IMR-90 (cell line): Measurements from ENCODE around the gene DTX3. TPM values are rescaled to one million over a fixed set of nuclear protein-coding genes. Genes with fewer than 3 reads are reported as not detected.

Experiments used
- ATAC-seq: fragments of 200-7000 bp; cut with Tn5 transposase; 2 replicates; pipeline ENCODE4 v1.9.1; 2020; ENCODE audit warnings: low read depth, mild to moderate bottlenecking, moderate library complexity
- BruUV-seq: library from RNA; stranded (reverse); fragments of 400-500 nt; replicated peaks from 2 replicates; lab custom pipeline; 2021; lab: Mats Ljungman, UMichigan
- CTCF ChIA-PET: fragments of 300-600 bp; formaldehyde crosslinking; extraction: SDS; loops from one replicate; lab custom pipeline; 2021; ENCODE audit warnings: antibody characterized with exemption; lab: Yijun Ruan, JAX
- POLR2A ChIA-PET: fragments of 300-600 bp; sonication (Branson Sonifier 250); formaldehyde crosslinking; loops from one replicate; lab custom pipeline; 2022; ENCODE audit warnings: antibody characterized with exemption; ENCODE audit not compliant: unreplicated experiment; lab: Charles Lee
- DNase-seq: peaks from one replicate; pipeline ENCODE4 v3.0.0; 2013
- H2AFZ ChIP-seq: replicated peaks from 2 replicates; pipeline ENCODE3; 2013; ENCODE audit warnings: low read length, mild to moderate bottlenecking; ENCODE audit not compliant: poor library complexity
- H2AK5ac ChIP-seq: 2 replicates; pipeline ENCODE4 v1.6.1; 2013; ENCODE audit warnings: low read depth, low read length, inconsistent platforms
- H2AK9ac ChIP-seq: replicated peaks from 2 replicates; pipeline ENCODE3; 2013; ENCODE audit warnings: mild to moderate bottlenecking, low read depth, low read length, moderate library complexity; ENCODE audit not compliant: poor library complexity
- H2BK120ac ChIP-seq: 2 replicates; pipeline ENCODE4 v1.6.1; 2013; ENCODE audit warnings: low read depth, low read length, inconsistent platforms
- H2BK15ac ChIP-seq: 3 replicates; pipeline ENCODE4 v1.6.1; 2013; ENCODE audit warnings: low read depth, low read length, inconsistent platforms
- H2BK20ac ChIP-seq: 2 replicates; pipeline ENCODE4 v1.6.1; 2013; ENCODE audit warnings: low read depth, mild to moderate bottlenecking, inconsistent platforms, low read length, moderate library complexity
- H2BK5ac ChIP-seq: 2 replicates; pipeline ENCODE4 v1.6.1; 2013; ENCODE audit warnings: mild to moderate bottlenecking, low read depth, low read length, inconsistent platforms; ENCODE audit not compliant: poor library complexity, severe bottlenecking
- H3K14ac ChIP-seq: replicated peaks from 2 replicates; pipeline ENCODE4 v1.6.1; 2013; ENCODE audit warnings: low read depth, low read length, inconsistent platforms
- H3K18ac ChIP-seq: 2 replicates; pipeline ENCODE4 v1.6.1; 2013; ENCODE audit warnings: low read depth, low read length, control low read depth
- H3K23ac ChIP-seq: 2 replicates; pipeline ENCODE4 v1.6.1; 2013; ENCODE audit warnings: low read depth, low read length, inconsistent platforms
- H3K27ac ChIP-seq: 2 replicates; pipeline ENCODE4 v1.5.1; 2013; ENCODE audit warnings: mild to moderate bottlenecking, control low read depth, low read length; ENCODE audit not compliant: insufficient read depth
- H3K27me3 ChIP-seq: 2 replicates; pipeline ENCODE4 v1.6.1; 2013; ENCODE audit warnings: low read length; ENCODE audit not compliant: control insufficient read depth, insufficient read depth
- H3K36me3 ChIP-seq: 2 replicates; pipeline ENCODE4 v1.6.1; 2013; ENCODE audit warnings: low read length, mixed read lengths; ENCODE audit not compliant: control insufficient read depth, insufficient read depth
- H3K4ac ChIP-seq: 2 replicates; pipeline ENCODE4 v1.6.1; 2013; ENCODE audit warnings: low read depth, low read length, inconsistent platforms
- H3K4me1 ChIP-seq: 2 replicates; pipeline ENCODE4 v1.6.1; 2013; ENCODE audit warnings: low read length, mixed read lengths; ENCODE audit not compliant: control insufficient read depth, insufficient read depth
- H3K4me2 ChIP-seq: 2 replicates; pipeline ENCODE4 v1.6.1; 2013; ENCODE audit warnings: low read depth, mild to moderate bottlenecking, control low read depth, low read length, moderate library complexity
- H3K4me3 ChIP-seq: 2 replicates; pipeline ENCODE4 v1.5.1; 2013; ENCODE audit warnings: low read depth, mild to moderate bottlenecking, control low read depth, low read length, moderate library complexity; ENCODE audit not compliant: insufficient read depth
- H3K56ac ChIP-seq: 2 replicates; pipeline ENCODE4 v1.6.1; 2013; ENCODE audit warnings: low read length, inconsistent platforms; ENCODE audit not compliant: insufficient read depth; ENCODE audit errors: extremely low read depth
- H3K79me1 ChIP-seq, 2 experiments: 2 replicates each; pipeline ENCODE4 v1.6.1; 2013; ENCODE audit warnings: low read length in 2 of 2, inconsistent platforms in 1 of 2, low read depth in 1 of 2
- H3K9ac ChIP-seq: 2 replicates; pipeline ENCODE4 v1.6.1; 2013; ENCODE audit warnings: low read depth, low read length, control low read depth
- H3K9me1 ChIP-seq: 2 replicates; pipeline ENCODE4 v1.6.1; 2013; ENCODE audit warnings: low read length, inconsistent platforms; ENCODE audit not compliant: insufficient read depth
- H3K9me3 ChIP-seq: 2 replicates; pipeline ENCODE4 v1.6.1; 2013; ENCODE audit warnings: low read length; ENCODE audit not compliant: control insufficient read depth, insufficient read depth
- H4K20me1 ChIP-seq: 2 replicates; pipeline ENCODE4 v1.6.1; 2013; ENCODE audit warnings: low read length, inconsistent platforms; ENCODE audit not compliant: insufficient read depth
- H4K5ac ChIP-seq: 2 replicates; pipeline ENCODE4 v1.6.1; 2013; ENCODE audit warnings: mild to moderate bottlenecking, low read depth, low read length, control low read depth
- H4K8ac ChIP-seq, 2 experiments: 2 replicates each; pipeline ENCODE4 v1.6.1; 2013; ENCODE audit warnings: low read depth in 2 of 2, low read length in 2 of 2, control low read depth in 1 of 2, inconsistent platforms in 1 of 2
- H4K91ac ChIP-seq: 2 replicates; pipeline ENCODE4 v1.6.1; 2013; ENCODE audit warnings: low read depth, low read length, inconsistent platforms; ENCODE audit not compliant: insufficient read depth
- BHLHE40 ChIP-seq: fragments of 150-350 bp; IDR thresholded peaks from 2 replicates; pipeline ENCODE4 v1.6.1; 2016; ENCODE audit warnings: mild to moderate bottlenecking, low read depth, low read length
- CEBPB ChIP-seq: IDR thresholded peaks from 2 replicates; pipeline ENCODE4 v1.6.1; 2012; ENCODE audit warnings: low read depth, low read length, improper control_type of control experiment
- CHD1 ChIP-seq: IDR thresholded peaks from 2 replicates; pipeline ENCODE4 v1.6.1; 2012; ENCODE audit warnings: low read depth, low read length, improper control_type of control experiment
- CTCF ChIP-seq: conservative IDR thresholded peaks from 2 replicates; pipeline ENCODE4 v1.5.1; 2012; ENCODE audit warnings: mild to moderate bottlenecking, low read depth, low read length, improper control_type of control experiment
- ELK1 ChIP-seq: fragments of 150-350 bp; IDR thresholded peaks from 2 replicates; pipeline ENCODE4 v1.6.1; 2016; ENCODE audit warnings: low read depth, mild to moderate bottlenecking, low read length, moderate library complexity, borderline replicate concordance
- FOS ChIP-seq: fragments of 150-350 bp; IDR thresholded peaks from 2 replicates; pipeline ENCODE4 v1.6.1; 2016; ENCODE audit warnings: low read depth, low read length
- MAFK ChIP-seq: IDR thresholded peaks from 2 replicates; pipeline ENCODE4 v1.6.1; 2012; ENCODE audit warnings: low read depth, low read length, improper control_type of control experiment
- MAZ ChIP-seq: IDR thresholded peaks from 2 replicates; pipeline ENCODE4 v1.6.1; 2012; ENCODE audit warnings: low read depth, mild to moderate bottlenecking, low read length, improper control_type of control experiment, moderate library complexity, borderline replicate concordance
- MXI1 ChIP-seq: IDR thresholded peaks from 2 replicates; pipeline ENCODE4 v1.6.1; 2012; ENCODE audit warnings: low read depth, mild to moderate bottlenecking, low read length, moderate library complexity, borderline replicate concordance
- NFE2L2 ChIP-seq: fragments of 150-350 bp; IDR thresholded peaks from 2 replicates; pipeline ENCODE4 v1.6.1; 2016; ENCODE audit warnings: low read depth, mild to moderate bottlenecking, low read length
- POLR2A ChIP-seq: IDR thresholded peaks from 2 replicates; pipeline ENCODE4 v1.6.1; 2012; ENCODE audit warnings: mild to moderate bottlenecking, low read depth, low read length
- RAD21 ChIP-seq: IDR thresholded peaks from 2 replicates; pipeline ENCODE4 v1.6.1; 2012; ENCODE audit warnings: low read length, improper control_type of control experiment
- RCOR1 ChIP-seq: IDR thresholded peaks from 2 replicates; pipeline ENCODE4 v1.6.1; 2012; ENCODE audit warnings: mild to moderate bottlenecking, low read length, improper control_type of control experiment; ENCODE audit not compliant: insufficient replicate concordance
- RFX5 ChIP-seq: IDR thresholded peaks from 2 replicates; pipeline ENCODE4 v1.8.0; 2012; ENCODE audit warnings: low read depth, mild to moderate bottlenecking, low read length, moderate library complexity
- SMC3 ChIP-seq: fragments of 150-350 bp; IDR thresholded peaks from 2 replicates; pipeline ENCODE4 v1.6.1; 2016; ENCODE audit warnings: low read depth, mild to moderate bottlenecking, antibody characterized with exemption, low read length, moderate library complexity
- USF2 ChIP-seq: fragments of 150-350 bp; IDR thresholded peaks from 2 replicates; pipeline ENCODE4 v1.6.1; 2017; ENCODE audit warnings: mild to moderate bottlenecking, antibody characterized with exemption, low read length, low read depth
- WGBS, 2 experiments: methylation state at CpG; one replicate each; pipeline versions ENCODE4 v1.1.5 to v1.1.7; 2013; ENCODE audit warnings: missing lambda C conversion rate in 2 of 2; ENCODE audit not compliant: insufficient read length in 1 of 2; ENCODE audit errors: extremely low coverage in 2 of 2; 5-methylcytosine and 5-hydroxymethylcytosine counted together
- dilution Hi-C: fragments of 300-500 bp; cut with HindIII; formaldehyde crosslinking; loops from one replicate; pipeline ENCODE4 v1.14.3; 2018; ENCODE audit warnings: low sequenced_read_pairs; ENCODE audit not compliant: unreplicated experiment
- in situ Hi-C: fragments of 300-500 bp; cut with MboI; formaldehyde crosslinking; loops from 3 replicates; pipeline ENCODE4 v1.14.3; 2019; ENCODE audit warnings: low sequenced_read_pairs, inconsistent platforms, mixed read lengths
- intact Hi-C: fragments of 100-400 bp; cut with micrococcal nuclease; formaldehyde crosslinking; loops from 2 replicates; pipeline ENCODE4 v1.10.0; 2022
- polyA plus RNA-seq, 3 experiments: library from polyadenylated mRNA; depleted of rRNA; stranded (reverse); fragments of >200 nt; gene quantifications; 2 replicates each; pipeline ENCODE4 v1.2.3, GENCODE V29; 2012; ENCODE audit warnings: low replicate concordance in 1 of 3
- total RNA-seq: library from RNA; depleted of rRNA; stranded (reverse); fragments of >200 nt; gene quantifications from 2 replicates; pipeline ENCODE4 v1.2.3, GENCODE V29; 2012

DTX3 gene
- total and polyA plus RNA-seq, 2 of the 4 experiments (the other 2 are of a cell fraction) = 2.9 to 14.6 TPM

GRCh38 chr12:57658890-57659289 lies 54.3 kb downstream of the DTX3 start:
- BruUV-seq = no TSS peak
- H3K9me3 ChIP-seq = peaks cover 6% of the 10 kb centered on the region; the same call in 1 of the 2 replicates
- in situ Hi-C loops = no loop called here
- H4K5ac ChIP-seq = no peak overlapping the region
- POLR2A ChIA-PET = no interaction called here
- H3K4ac ChIP-seq = no peak overlapping the region
- CTCF ChIA-PET = no interaction called here
- no peak overlapping the region for H3K4me3 ChIP-seq
- H2AK9ac ChIP-seq = no peak overlapping the region
- no CpG with 5 or more reads among the region's 3 CpGs for WGBS, 2 experiments
- H3K14ac ChIP-seq = no peak overlapping the region
- no peak overlapping the region for H2BK5ac ChIP-seq
- no peak overlapping the region for H2BK20ac ChIP-seq
- no peaks in the 10 kb centered on the region for H3K79me1 ChIP-seq
- no peak overlapping the region for H2AK5ac ChIP-seq
- H3K36me3 ChIP-seq = no peaks in the 10 kb centered on the region
- H2AFZ ChIP-seq = no peak overlapping the region
- no peak overlapping the region for H3K27ac ChIP-seq
- H4K8ac ChIP-seq = no peak overlapping the region
- no peak overlapping the region for H2BK120ac ChIP-seq
- no peak overlapping the region for H2BK15ac ChIP-seq
- dilution Hi-C loops = loop anchor here (25.0 kb wide), 1 partner anchor 97 kb away; the partner anchor contains the start of gene KIF5A
- no peak overlapping the region for H3K4me2 ChIP-seq
- no peak overlapping the region for H3K23ac ChIP-seq
- H3K56ac ChIP-seq = no peak overlapping the region
- no peaks in the 10 kb centered on the region for H3K9me1 ChIP-seq
- ATAC-seq (no peak), DNase-seq (no peak)
- no peak overlapping the region for H4K91ac ChIP-seq
- no peaks in the 10 kb centered on the region for H3K4me1 ChIP-seq
- H4K20me1 ChIP-seq = no peaks in the 10 kb centered on the region
- no peak overlapping the region for H3K18ac ChIP-seq
- H3K9ac ChIP-seq = no peak overlapping the region
- H3K27me3 ChIP-seq = peaks cover 5% of the 10 kb centered on the region; the same call in 1 of the 2 replicates
- TF ChIP-seq CEBPB (no peak), CHD1 (no peak), POLR2A (no peak), SMC3 (no peak), FOS (no peak), NFE2L2 (no peak), ELK1 (no peak), BHLHE40 (no peak), RAD21 (no peak), RCOR1 (no peak), MAFK (no peak), USF2 (no peak), MXI1 (no peak), CTCF (no peak), MAZ (no peak), RFX5 (no peak)
- intact Hi-C loops = no loop called here
